IPS-20b (cell line): Measurements from ENCODE around the gene UBAC1.

Experiments
- H3K27ac ChIP-seq: one replicate; pipeline ENCODE4 v1.5.1; 2013; ENCODE audit warnings: low read length
- H3K27me3 ChIP-seq: 2 replicates; pipeline ENCODE4 v1.6.1; 2013; ENCODE audit warnings: mild to moderate bottlenecking, low read length, inconsistent platforms; ENCODE audit not compliant: insufficient read depth
- H3K36me3 ChIP-seq: 2 replicates; pipeline ENCODE4 v1.6.1; 2013; ENCODE audit warnings: low read depth, mild to moderate bottlenecking, inconsistent platforms, low read length, moderate library complexity; ENCODE audit not compliant: insufficient read depth
- H3K4me1 ChIP-seq: 2 replicates; pipeline ENCODE4 v1.6.1; 2013; ENCODE audit warnings: mild to moderate bottlenecking, control low read depth, inconsistent platforms, low read length, moderate library complexity; ENCODE audit not compliant: insufficient read depth
- H3K4me3 ChIP-seq: 2 replicates; pipeline ENCODE4 v1.5.1; 2013; ENCODE audit warnings: mild to moderate bottlenecking, low read length, inconsistent platforms
- H3K9ac ChIP-seq: 2 replicates; pipeline ENCODE4 v1.6.1; 2013; ENCODE audit warnings: low read depth, mild to moderate bottlenecking, inconsistent platforms, low read length, moderate library complexity
- H3K9me3 ChIP-seq: 2 replicates; pipeline ENCODE4 v1.6.1; 2013; ENCODE audit warnings: mild to moderate bottlenecking, low read depth, low read length, inconsistent platforms; ENCODE audit not compliant: insufficient read depth

The UBAC1 gene

GRCh38 chr9:135941288-135941995 is 19.7 kb downstream of the UBAC1 start:
- H3K9ac ChIP-seq, result no peak overlapping the region
- H3K9me3 ChIP-seq, result peaks cover 6% of the 10 kb centered on the region; the same call in 1 of the 2 replicates
- no peak overlapping the region for H3K4me3 ChIP-seq
- H3K36me3 ChIP-seq, result peaks cover 82% of the 10 kb centered on the region
- no peaks in the 10 kb centered on the region for H3K4me1 ChIP-seq
- no peaks in the 10 kb centered on the region for H3K27me3 ChIP-seq
- no peak overlapping the region for H3K27ac ChIP-seq

GRCh38 chr9:135939351-135940265 is 21.6 kb downstream of the UBAC1 start:
- no peak overlapping the region for H3K27ac ChIP-seq
- H3K4me3 ChIP-seq, result no peak overlapping the region
- peaks cover 9% of the 10 kb centered on the region; the same call in 1 of the 2 replicates for H3K9me3 ChIP-seq
- no peaks in the 10 kb centered on the region for H3K27me3 ChIP-seq
- peaks cover 76% of the 10 kb centered on the region for H3K36me3 ChIP-seq
- H3K9ac ChIP-seq, result no peak overlapping the region
- H3K4me1 ChIP-seq, result no peaks in the 10 kb centered on the region

DNA sequence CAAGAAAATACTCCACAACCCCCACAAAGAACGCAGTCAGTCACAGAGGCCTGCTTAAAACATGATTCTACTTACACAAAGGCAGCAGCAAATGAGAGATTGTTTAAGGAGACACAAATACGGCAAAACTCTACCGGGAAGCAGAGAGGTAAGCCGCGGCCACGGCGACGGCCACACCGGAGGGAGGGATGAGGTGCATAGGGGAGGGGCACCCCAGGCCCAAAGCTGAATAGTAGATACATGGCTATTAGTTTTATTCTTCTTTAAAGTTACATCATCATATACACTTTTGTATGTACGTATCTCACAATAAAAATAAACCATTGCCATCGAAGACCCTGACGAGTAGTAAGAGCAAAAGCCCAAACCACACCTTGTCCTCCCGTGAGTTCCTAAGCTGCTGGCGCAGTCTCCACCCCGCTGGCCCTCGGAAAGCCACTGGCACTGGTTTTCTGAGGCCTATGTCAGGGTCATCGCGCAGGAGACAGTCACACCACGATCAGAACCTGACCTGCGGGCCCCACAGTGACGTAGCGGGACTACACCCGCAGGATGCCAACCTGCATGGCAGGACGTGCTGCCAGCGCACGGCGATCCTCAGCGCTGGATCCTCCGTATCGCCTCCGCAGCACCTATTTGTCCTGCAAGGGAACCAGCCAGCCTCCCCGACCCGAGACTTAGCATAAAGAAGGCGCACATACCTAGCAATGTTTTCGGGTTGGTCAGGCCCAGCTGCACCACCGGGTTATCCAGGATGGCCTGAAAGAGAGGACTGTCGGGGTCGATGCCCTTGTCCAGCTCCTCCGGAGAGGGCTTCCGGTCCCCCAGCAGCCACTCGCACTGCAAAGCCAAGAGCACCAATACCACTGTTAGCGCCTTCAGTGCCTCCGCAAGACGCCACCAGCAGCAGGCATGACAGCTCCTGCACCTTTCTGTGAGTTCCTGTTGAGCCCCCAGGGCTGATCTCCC is 23.4 kb downstream of the UBAC1 start:
- Histone ChIP-seq H3K36me3 (peaks cover 72% of the 10 kb centered on the region), H3K4me1 (no peaks in the 10 kb centered on the region), H3K9me3 (peaks cover 9% of the 10 kb centered on the region; the same call in 1 of the 2 replicates), H3K27me3 (no peaks in the 10 kb centered on the region), H3K27ac (no peak overlapping the region), H3K9ac (no peak overlapping the region), H3K4me3 (no peak overlapping the region)

DNA sequence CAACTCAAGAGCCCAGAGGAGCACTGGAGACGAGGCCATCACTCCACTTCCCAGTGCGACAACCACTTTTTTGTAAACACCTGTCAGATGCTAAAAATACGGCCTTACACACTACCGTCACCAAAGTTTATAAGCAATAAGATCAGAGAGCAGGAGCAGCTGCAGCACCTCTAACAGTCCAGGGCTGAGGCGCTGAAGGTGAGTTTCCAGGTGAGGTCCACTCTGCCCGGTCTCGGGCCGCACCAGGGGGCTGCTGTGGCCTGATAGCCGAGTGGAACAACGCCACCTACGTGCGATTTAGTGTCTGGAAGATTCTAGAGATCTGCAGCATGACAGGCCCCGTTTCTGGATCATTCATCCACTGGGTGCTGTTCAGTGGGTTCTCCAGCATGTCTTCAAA is 28.1 kb downstream of the UBAC1 start:
- peaks cover 56% of the 10 kb centered on the region for H3K36me3 ChIP-seq

DNA sequence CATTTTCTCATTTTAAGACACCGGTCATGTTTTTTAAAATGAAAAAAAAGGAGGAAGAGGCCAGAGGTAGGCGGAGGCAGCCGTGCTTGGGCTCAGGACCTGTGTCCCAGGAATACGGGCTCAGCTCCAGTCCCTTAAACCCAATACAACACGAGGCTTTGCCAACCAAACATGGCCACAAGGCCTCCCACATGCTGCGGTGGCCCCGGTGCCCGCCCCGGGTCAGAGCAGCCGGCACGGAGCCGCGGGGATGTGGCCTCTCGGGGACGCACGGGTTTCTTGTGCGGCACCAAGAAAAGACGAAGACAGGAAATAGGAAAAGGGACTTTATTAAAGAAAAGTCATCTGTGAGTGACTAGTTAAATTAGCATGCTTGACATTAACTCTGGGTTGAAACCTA is 28.5 kb downstream of the UBAC1 start:
- H3K27ac ChIP-seq, result no peak overlapping the region
- H3K9ac ChIP-seq, result no peak overlapping the region
- H3K27me3 ChIP-seq, result no peaks in the 10 kb centered on the region
- H3K36me3 ChIP-seq, result peaks cover 51% of the 10 kb centered on the region
- no peak overlapping the region for H3K4me3 ChIP-seq
- H3K9me3 ChIP-seq, result peaks cover 9% of the 10 kb centered on the region; the same call in 1 of the 2 replicates
- H3K4me1 ChIP-seq, result no peaks in the 10 kb centered on the region

More for the DNA sequence above, 28.1 kb downstream of the UBAC1 start:
- Histone ChIP-seq H3K9ac (no peak overlapping the region), H3K27me3 (no peaks in the 10 kb centered on the region), H3K27ac (no peak overlapping the region), H3K4me1 (no peaks in the 10 kb centered on the region), H3K4me3 (no peak overlapping the region), H3K9me3 (peaks cover 9% of the 10 kb centered on the region; the same call in 1 of the 2 replicates)

DNA sequence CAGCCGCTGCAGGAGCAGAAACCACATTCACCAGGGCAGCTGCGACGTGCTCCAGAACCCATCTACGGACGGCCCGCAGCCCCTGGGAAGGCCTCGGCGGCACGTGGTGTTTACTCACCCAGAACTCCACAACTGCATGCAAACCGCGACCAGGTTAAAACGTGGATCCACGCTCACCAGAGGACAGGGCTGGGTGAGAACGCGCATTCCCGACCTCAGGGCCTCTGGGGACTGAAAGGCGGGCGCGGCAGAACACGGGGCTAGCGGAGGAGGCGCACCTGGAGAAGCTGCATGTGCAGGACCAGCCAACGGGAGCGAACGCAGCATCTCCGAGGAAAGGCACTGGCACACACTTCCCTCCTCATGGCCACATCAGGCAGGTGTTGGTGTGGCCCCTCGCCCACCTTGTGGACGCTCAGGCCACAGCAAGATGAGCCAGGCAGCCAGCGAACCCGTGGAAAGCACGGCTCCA is 29.8 kb downstream of the UBAC1 start:
- H3K4me1 ChIP-seq, result no peaks in the 10 kb centered on the region
- H3K36me3 ChIP-seq, result peaks cover 40% of the 10 kb centered on the region
- no peaks in the 10 kb centered on the region for H3K27me3 ChIP-seq
- H3K9ac ChIP-seq, result no peak overlapping the region
- no peak overlapping the region for H3K27ac ChIP-seq
- H3K9me3 ChIP-seq, result peaks cover 3% of the 10 kb centered on the region; the same call in 1 of the 2 replicates
- no peak overlapping the region for H3K4me3 ChIP-seq

DNA sequence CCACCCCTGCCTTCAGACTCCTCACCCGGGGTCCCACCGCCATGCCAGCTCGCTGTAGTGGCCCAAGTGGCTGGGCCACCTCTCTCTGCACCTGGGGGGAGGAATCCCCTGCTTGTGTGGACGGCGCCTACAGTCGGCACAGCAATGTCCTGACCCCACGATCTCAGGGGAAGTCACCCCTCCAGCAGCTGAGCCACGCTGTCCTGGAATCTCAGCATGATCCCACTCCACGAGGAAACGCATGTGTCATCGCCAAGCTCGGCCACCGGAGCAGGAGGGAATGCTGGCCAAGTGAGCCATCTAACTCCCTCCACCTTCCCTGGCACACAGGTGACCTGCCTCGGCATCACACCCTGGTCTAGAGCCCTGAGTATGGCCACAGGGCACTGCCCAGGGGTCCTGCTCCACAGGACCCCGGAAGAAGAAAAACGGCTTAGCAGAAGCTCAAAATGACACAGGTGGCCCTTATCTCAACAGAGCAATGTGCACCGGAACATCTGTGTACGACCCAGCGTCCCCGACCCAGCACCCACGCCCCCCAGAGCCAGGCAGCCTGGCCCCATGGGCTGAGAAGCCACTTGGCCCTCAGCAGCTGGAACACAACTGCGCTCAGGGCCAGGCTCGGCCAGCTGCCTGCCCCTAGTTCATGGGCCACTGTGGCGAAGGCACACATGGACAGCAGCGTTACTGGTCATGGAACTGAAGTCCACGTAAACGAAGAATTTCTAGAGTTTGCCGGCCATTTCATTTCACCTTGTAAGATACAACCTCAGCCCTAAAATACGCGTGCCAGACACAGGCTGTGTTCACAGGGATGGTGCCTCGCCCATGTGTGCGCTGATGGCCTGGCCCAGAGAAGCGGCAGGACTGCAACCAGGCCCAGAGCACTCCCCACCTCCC is 30.5 kb downstream of the UBAC1 start:
- H3K9me3 ChIP-seq, result no peaks in the 10 kb centered on the region
- no peak overlapping the region for H3K27ac ChIP-seq
- peaks cover 33% of the 10 kb centered on the region for H3K36me3 ChIP-seq
- no peak overlapping the region for H3K9ac ChIP-seq
- H3K4me1 ChIP-seq, result no peaks in the 10 kb centered on the region
- H3K4me3 ChIP-seq, result no peak overlapping the region
- no peaks in the 10 kb centered on the region for H3K27me3 ChIP-seq

GRCh38 chr9:135929656-135930445 is 31.3 kb downstream of the UBAC1 start:
- Histone ChIP-seq H3K9ac (no peak overlapping the region), H3K27me3 (no peaks in the 10 kb centered on the region), H3K4me1 (no peaks in the 10 kb centered on the region), H3K36me3 (peaks cover 30% of the 10 kb centered on the region), H3K4me3 (no peak overlapping the region), H3K27ac (no peak overlapping the region), H3K9me3 (no peaks in the 10 kb centered on the region)

DNA sequence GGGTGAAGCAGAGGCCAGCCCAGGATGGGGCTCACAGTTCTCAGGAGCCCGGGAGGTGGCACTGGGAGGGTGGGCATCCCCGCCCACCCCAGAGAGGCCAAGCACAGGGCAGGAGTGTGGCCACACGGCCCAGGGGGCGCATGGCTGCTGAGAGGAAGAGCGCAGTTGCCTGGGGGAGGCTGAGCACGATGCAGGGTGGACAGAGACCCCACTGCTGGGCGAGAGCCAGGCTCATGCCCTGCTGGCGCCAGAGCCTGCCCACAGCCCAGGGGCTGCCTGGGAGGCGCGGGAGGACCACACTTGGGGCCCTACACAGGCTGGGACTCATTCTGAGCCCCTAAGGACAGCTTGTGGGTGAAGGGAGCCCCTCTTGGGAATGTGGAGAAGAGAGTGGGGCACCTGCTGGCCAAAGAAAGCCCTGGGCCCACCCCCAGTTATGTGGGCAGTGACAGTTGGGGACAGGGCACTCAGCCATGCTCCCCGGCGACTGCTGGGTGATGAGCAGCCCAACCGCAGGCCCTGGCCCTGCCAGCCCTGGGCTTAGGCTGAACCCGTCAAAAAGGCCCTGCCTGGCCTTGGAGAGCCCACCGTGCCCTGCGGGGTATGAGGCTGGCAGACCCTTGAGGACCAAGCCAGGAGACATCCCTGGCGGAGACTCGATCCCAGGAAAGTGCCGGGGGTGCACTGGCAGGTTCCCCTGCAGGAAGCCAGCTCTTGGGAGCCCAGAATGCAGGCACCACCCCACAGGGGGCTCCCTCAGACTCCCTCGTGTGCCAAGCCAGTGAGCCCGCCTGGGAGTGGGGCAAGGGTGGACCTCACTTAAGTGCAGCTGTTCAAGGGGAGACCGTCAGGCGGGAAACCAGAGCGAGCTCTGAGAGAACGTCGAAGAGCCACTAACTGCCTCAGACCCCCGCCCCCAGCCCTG is 32.2 kb downstream of the UBAC1 start:
- Histone ChIP-seq H3K27ac (no peak overlapping the region), H3K36me3 (peaks cover 26% of the 10 kb centered on the region)

More for the DNA sequence above, 32.2 kb downstream of the UBAC1 start:
- H3K4me3 ChIP-seq, result no peak overlapping the region
- no peaks in the 10 kb centered on the region for H3K9me3 ChIP-seq
- H3K4me1 ChIP-seq, result no peaks in the 10 kb centered on the region
- no peak overlapping the region for H3K9ac ChIP-seq
- H3K27me3 ChIP-seq, result no peaks in the 10 kb centered on the region
